G401.6 (cell line): ENCODE results near the gene CTCF.

Experiments
- FAIRE-seq: peaks from 2 replicates; lab custom pipeline; 2012; peaks lifted over from hg19 to GRCh38; lab: Jason Lieb, UNC

The CTCF gene

GRCh38 chr16:67606632-67607031, 44.3 kb downstream of the CTCF start:
- no peak for FAIRE-seq

DNA sequence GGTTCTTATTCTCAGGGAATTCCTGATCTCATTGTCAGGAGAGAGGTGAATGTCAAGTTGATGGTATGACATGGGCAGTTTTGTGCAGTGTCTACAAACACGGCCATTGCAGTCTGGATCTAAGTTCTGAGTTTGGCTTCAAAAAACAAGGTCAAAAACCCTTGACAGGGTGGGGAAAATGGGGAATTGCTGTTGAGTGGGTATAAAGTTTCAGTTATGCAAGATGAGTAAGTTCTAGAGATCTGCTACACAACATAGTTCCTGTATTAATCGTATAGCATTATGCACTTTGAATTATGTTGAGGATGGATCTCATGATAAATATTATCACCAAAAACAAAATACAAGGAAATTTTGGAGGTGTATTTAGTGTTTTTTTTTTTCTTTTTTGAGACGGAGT, 46.0 kb downstream of the CTCF start:
- FAIRE-seq, result no peak

GRCh38 chr16:67613808-67614207, 51.5 kb downstream of the CTCF start:
- FAIRE-seq, result no peak

DNA sequence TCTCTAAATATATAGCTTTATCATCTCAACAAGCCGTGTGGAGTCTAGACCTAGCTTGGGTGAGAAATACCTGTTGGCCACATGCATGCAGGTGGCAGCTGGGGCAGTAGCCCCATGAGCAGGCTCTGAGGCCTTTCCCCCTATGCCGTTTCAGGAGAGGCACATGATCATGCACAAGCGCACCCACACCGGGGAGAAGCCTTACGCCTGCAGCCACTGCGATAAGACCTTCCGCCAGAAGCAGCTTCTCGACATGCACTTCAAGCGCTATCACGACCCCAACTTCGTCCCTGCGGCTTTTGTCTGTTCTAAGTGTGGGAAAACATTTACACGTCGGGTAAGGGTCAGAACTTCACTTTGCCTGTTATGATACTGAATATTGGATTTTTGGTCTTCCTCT, 65.9 kb downstream of the CTCF start:
- no peak for FAIRE-seq

DNA sequence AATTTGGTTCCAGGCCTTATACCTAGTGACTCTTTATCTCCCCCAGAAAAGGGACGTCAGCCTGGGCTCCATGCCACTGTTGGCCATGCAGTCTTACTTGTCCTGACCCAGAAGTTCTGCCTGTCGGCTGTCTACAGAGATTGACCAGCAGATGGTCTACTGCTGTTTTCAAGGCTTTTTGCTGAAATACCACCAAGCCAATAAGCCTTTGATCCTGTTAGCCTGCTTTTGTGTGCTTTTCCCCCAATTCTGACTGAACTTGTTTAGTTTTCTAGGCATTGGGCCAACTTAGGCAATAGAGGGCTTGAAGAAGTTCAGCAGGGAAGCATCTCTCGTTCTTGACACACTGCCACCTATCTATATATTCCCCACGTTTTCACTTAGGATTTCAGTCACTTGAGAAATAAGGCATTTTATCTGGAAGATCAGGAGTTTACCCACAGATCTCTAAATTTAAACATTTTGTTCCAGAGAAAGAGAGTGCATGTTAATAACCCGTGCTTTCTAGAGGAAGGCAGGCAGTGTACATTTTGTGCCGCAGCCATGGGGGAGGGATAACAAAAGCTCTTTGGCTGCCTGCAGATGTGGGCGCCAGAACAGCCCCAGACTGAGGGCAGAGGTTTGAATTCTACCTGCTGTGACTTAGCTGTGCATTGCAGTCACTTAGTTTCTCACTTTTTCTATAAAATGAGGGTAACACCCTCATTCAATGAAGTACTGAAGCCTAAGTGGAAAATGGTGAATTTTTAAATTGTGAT, 70.3 kb downstream of the CTCF start:
- no peak for FAIRE-seq

DNA sequence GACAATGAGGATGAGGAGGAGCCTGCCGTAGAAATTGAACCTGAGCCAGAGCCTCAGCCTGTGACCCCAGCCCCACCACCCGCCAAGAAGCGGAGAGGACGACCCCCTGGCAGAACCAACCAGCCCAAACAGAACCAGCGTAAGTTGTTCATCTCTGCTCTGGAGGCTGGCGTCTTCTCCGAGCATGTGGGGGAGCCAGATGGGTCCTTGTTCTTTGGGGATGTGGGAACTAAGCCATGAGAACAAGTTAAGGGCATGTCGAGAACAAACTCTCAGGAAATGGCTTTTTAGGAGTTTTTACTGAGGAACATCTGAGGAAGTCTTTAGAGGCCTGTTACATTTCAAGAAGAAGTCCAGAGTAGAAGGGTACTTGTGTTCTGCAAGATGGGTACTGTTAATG, 74.4 kb downstream of the CTCF start:
- FAIRE-seq, result no peak

DNA sequence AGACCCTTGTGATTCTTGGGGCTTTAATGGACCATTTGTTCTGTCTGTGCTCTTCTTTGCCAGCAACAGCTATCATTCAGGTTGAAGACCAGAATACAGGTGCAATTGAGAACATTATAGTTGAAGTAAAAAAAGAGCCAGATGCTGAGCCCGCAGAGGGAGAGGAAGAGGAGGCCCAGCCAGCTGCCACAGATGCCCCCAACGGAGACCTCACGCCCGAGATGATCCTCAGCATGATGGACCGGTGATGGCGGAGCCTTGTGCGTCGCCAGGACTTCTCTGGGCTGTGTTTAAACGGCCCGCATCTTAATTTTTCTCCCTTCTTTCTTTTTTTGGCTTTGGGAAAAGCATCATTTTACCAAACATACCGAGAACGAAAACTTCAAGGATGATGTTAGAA, 75.3 kb downstream of the CTCF start:
- no peak for FAIRE-seq

DNA sequence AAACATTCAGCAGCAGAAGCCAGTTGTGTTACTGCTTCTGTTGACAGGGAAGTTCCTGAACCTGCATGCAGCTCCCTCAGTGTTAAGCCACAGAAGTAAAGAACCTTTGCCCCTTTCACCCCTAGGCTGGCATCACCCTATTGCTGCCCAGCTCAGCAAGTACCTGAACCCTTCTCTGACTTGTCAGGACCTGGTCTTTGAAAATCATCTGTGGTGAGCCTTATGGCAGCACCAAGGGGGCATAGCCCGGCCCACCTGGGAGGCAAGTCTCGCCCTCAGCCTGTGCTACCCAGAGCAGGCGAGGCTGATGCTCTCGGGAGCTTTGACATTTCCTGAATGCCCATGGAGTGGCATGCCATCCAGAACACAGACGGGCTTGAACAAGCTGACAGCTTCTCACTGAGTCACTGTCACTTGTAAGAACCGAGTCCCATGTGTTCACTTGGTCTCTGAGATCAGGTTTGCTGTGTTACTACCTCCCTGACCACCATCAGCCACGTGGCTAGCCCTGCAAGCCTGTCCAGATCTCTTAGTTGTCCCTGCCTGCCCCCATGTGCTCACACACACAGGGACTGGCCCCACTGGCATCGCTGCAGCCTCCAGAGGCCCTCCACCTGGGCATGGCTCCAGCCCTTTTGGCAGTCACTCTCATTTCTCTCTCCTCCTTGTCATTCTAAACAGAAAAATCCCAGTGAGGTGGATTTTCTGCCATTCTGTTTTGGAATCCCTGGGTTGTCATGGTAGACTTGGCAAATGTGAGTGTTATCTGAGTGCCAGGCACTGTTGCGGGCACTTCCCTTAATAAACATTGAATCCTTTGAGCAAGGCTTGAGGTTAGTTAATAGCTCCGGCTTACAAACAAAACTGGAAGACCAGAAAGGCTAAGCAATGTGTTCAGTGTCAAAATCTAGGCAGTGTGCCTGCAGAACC, 79.7 kb downstream of the CTCF start:
- FAIRE-seq, result no peak

DNA sequence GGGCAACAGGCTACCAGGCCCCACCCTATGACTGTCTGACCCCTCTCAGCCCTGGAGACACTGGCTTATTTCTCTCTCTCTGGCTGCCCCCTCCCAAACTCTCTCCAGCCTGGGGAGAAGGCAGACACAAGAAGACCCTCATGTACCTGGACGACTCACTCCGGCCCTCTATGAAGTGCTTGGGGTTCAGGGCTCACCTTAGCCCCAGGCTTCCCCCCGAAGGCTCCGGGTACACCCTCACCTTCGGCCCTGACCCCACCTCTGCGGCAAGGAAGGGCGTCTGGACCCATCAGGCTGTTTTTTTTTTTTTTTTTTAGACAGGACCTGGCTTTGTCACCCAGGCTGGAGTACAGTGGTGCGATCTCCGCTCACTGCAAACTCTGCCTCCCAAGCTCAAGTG, 81.7 kb downstream of the CTCF start:
- FAIRE-seq, result no peak

GRCh38 chr16:67645397-67646121, 83.2 kb downstream of the CTCF start:
- FAIRE-seq, result no peak

DNA sequence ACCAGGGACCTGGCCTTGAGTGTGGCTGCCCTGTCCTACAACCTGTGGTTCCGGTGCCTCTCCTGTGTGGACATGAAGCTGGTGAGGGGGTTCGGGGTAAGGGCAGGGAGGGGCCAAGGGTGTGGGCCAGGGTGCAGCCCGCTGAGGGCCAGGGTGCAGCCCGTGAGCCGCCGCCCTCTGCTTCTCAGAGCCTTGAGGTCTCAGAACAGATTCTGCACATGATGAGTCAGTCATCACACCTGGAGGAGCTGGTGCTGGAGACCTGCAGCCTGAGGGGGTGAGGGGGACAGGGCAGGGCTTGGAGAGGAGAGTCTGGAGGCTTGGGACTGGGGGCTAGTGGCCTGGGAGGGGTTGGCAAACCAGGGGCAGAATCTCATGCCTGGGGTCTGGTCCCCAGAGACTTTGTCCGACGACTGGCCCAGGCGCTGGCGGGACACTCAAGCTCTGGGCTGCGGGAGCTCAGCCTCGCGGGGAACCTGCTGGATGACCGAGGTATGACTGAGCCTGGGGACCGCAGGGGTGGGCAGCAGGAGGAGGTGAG, 84.9 kb downstream of the CTCF start:
- no peak for FAIRE-seq

- FAIRE-seq, result no peak
These were observed 85.4 kb downstream of the CTCF start for GRCh38 chr16:67647681-67648080.

DNA sequence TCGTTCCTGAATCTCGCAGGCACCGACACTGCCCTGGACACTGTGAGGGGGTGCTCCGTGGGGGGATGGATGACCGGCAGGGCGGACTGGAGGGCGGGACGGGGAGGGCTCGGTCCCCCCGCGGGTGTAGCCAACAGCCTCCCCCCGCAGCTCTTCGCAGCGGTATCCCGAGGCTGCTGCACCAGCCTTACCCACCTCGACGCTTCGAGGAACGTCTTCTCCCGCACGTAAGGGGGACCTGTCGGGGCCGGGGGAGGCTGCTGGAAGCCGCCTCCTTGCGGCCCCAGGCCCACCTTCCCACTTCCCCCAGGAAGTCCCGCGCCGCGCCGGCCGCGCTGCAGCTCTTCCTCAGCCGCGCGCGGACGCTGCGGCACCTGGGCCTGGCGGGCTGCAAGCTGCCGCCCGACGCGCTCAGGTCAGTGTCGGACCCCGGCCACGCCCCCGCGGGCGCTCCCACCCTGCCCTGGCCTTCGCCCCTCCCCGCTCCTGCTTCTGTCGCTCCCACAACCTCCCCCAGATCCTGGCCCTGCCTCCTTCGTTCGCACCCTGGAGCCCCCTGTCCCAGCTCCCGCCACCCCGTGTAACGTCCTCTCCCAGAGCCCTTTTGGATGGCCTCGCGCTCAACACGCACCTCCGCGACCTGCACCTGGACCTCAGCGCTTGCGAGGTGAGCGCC, 85.9 kb downstream of the CTCF start:
- no peak for FAIRE-seq

- FAIRE-seq, result no peak
These were observed 86.6 kb downstream of the CTCF start for GRCh38 chr16:67648764-67649407.

GRCh38 chr16:67649494-67649931, 87.2 kb downstream of the CTCF start:
- FAIRE-seq, result no peak

GRCh38 chr16:67650023-67650422, 87.7 kb downstream of the CTCF start:
- FAIRE-seq, result no peak

GRCh38 chr16:67651039-67651438, 88.7 kb downstream of the CTCF start:
- no peak for FAIRE-seq

DNA sequence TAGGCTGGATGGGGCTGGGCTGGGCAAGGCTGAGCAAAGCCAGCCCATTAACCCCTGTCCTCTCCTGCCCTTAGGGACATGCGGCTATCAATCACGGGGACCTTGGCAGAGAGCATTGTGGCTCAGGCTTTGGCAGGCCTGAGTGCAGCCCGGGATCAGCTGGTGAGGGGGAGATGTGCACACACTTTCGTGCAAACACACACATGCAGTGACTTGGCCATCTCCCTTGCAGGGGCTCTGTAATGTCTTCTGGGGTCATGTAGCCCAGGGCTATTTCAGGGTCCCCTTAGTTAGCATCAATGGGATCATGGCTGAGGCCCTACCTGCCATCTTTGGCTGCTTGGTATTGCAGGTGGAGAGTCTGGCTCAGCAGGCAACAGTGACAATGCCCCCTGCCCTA, 89.5 kb downstream of the CTCF start:
- FAIRE-seq, result no peak

DNA sequence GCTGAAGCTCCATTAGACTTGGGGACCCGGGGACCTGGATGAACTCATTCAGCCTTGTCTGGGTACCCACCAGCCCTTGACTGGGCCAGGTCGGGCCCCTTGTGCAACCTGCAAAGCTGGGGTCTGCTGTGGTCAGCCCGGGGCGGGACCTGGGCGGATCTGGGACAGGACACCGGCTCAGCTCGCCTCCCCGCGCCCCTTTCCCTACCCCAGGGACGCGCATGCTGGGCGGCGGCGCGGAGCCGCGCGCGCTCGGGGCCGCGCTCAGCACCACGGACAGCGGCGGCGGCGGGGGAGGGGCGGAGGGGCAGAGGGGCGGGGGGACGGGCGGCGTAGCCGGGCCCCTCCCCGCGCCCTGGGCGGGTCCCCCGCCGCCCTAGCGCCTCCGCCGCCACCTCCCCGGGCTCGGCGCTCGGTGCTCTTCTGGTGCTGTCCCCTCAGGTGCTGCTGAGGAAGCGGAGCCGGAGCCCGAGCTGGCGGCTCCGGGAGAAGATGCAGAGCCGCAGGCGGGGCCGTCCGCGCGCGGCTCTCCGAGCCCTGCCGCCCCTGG, 90.3 kb downstream of the CTCF start:
- no peak for FAIRE-seq

DNA sequence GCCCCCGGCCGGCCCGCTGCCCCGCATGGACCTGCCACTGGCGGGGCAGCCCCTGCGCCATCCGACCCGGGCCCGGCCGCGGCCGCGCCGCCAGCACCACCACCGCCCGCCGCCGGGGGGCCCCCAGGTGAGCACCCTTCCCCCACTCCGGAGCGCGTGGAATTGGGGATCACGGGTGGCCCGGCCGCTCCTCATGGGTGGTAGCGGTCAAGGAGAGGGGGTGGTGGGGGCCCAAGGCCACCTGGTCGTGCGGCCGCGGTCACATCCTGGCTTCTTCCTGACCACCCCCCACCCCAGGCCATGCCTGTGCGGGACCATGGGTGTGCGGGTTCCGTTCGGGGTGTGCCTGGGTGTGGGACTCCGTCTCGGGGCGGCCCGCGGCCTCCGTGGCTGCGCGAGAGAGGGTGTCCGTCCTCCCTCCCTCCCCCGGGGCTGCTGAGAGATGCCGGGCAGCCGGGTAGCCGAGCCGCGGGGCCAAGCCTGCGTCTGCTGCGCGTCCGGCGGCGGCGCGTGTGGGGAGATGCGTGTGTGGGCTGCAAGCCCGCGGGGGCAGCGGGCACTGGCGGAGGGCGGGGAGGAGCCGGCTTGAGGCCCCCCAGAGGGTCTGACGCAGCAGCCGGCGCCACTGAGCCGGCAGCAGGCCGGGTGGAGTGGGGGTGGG, 90.9 kb downstream of the CTCF start:
- FAIRE-seq, result no peak
